ENCODE measurements around the gene RNF207.

Gene RNF207

DNA sequence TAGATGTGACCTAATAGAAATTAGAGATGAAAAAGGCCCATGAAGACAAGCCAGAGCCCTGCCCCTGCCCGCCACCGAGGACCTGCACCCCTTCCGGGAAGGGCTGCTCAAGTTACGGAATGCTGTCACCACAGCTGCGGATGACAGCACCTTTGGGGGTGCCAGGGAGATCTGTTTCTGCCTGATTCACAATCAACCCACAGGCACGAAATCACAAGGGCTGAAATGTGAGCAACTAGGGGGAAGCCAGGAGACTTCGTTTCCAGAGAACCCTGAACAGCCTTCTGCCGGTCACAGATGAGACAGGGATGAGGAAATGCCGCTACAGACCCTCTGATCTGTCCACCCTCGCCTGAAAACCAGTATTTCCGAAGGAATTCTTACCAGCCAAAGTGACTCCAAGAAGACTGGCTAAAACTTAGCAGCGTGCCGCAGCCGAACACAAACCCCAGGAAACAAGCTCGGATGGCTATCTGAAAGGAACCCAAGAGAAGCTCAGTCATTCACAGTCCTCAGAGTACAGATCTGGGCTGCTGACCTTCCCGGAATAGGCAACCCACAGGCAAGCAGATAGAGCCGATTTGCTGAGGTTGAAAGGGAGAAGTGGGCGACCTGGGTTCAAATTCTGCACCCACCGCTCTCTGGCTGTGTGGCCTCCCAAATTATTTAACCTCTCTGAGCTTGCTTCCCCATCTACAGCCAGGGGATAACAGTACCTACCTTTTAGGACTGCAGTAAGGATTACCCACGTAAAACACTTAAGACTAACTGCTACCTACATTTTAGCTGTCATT lies 28.8 kb downstream of the RNF207 start:
- no peak for DNase-seq (ENCODE audit: low spot score)

DNA sequence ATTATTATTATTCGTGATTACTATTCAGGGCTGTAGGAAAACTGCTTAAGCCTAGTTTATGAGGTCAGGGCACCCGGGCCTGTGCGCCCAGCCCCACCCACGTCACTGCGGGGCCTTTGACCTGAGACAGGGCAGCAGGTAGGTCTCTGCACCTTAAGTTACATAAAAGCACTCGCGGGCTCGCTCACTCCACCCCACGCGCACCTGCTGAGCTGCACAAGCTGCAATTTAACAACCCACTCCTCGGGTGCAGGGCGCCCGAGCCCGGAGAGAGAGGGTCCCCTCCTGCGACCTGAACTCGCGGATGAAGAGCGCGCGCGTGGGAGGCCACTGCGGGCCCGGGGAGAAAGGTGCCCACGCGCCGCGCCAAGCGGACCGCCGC lies 29.4 kb downstream of the RNF207 start:
- no peak for DNase-seq (ENCODE audit: low spot score)

- DNase-seq (ENCODE audit: low spot score), result no peak
Measured at GRCh38 chr1:6237093-6237492, 31.2 kb downstream of the RNF207 start.

- no peak for DNase-seq (ENCODE audit: low spot score)
Measured at GRCh38 chr1:6239213-6239752, 33.4 kb downstream of the RNF207 start.

DNA sequence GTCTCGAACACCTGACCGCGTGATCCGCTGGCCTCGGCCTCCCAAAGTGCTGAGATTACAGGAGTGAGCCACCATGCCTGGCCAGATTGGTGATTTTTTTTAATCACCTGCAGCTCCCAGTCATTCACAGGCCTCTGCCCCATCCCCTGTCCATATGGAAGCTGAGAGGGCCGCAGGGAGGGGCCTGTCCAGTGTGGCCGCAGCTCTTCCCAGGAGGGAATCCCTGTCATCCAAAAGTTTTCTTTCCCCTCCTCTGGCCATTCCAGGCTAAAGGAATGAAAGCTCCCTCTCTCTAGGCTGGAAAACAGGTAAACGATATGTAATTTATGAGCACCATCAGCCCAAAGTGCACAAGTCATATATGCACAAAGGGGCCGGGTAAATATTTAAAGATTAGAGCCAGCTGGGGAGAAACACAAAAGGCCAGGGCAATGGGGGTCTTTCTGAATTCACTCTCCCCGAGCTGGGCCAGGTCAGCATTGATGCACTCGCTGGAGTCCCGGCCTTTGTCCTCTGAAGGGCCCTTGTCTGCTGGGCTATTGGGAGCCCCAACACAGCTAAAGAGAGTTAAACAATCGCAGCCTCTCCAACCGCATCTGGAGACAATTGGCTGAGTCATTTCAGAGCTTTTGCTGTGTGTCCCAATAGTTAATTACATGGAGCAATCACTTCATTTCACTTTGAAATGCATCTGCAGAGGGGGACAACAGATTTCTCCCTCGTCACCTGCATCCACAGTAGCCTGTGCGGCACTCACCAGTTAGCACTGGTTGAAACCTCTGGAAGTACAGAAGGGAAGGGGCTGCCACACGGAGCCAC lies 34.2 kb downstream of the RNF207 start:
- DNase-seq (ENCODE audit: low spot score), result no peak

DNA sequence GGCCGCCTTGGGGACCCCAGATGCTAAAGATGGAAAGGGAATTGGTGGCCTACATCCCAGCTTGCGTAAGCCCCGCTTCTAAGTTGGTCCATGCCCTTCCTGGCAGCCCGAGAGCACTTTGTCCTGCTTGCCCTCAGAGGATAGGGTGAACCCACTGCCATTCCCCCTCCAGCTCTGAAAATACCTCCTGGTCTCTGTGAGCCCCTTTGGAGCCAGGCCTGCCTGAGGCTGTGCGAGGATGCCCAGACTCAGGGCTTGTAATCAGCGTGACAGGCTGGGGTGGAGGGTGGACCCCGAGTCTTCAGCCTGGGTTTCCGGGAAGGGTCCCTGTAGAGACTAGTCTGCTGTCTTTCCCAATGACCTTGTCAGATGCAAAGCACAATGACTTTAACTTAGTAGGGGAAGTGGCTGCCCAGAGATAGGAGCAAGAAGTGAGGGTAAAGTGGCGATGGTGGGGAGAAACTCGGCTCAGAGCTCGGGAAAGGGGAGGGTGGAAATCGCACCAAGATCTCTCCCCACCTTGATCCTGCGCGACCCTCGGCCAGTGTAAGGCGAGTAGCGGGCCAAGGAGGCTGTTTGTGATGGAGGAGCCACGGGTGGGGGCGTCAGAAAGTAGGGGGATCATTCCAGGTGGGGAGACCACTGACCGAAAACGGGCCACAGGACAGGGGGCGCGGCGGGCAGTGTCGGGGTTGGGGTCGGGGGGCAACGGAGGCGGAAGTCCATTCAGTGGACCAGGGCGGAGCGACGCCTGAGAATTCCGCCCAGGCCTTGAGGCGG lies 35.4 kb downstream of the RNF207 start:
- no peak for DNase-seq (ENCODE audit: low spot score)

DNA sequence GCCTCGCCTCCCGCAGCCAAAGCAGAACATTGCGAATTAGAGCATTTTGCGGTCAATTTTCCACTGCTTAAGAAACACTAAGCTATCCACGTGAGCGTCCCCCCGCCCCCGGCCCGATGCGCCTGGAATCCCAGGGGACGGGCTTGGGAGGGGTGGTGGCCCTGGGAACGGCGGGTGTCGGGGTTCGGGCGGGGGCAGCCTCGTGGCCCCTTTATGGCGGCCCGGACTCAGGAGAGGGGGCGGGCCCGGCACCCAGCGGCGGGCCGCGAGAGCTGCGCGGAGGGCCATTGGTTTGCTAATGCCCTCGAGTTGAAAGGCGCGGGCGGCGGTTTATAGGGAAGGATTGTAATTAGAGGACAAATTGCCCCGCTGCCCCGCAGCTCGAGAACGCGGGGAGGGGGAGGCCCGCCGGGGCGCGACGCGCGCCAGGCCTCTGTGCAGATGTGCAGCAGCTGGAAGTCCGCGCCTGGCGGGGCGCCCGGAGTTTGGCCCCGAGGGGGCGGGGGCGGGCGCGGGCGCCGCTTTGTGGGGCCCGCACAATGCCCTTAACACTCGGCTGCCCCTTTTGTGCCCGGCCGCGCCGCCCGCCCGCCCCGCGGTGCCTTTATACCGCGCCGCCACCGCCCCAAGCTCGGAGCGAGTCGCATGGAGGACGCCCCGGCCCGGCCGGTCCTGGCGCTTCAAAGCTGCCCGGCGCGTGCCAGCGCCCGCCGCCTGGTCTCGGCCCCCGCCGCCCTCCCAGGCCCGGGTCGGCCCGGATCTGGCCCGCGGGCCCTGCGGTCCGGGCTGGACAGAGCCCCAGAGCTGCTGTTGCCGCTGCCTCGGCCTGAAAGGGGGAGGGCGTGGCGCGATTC lies 36.2 kb downstream of the RNF207 start:
- no peak for DNase-seq (ENCODE audit: low spot score)

- DNase-seq (ENCODE audit: low spot score), result no peak
Measured at GRCh38 chr1:6243053-6243834, 37.3 kb downstream of the RNF207 start.

DNA sequence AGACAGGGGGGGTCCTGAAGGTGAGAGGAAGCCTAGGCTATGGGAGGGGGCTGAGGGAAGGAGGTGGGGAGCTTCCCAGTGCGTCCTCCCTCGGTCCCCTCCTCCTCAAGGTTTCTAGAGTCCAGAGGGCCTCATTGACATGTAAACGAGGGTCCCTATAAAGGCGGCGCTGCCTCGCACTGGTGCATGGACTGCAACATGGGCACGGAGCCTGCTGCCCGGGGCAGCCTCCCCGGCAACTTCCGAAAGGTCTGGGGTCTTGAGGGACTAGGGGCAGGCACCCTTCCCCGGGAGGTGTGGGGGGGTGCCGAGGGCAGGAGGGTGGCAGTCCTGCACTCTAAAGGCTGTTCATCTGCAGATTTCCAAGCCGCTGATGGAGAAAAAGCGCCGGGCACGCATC lies 38.1 kb downstream of the RNF207 start, which contains the start of gene HES3:
HES3 (plus strand) TSS at position 187 of the 400 bp plus-strand sequence; CDS start at position 374, 187 bp downstream.
- DNase-seq (ENCODE audit: low spot score), result no peak

DNA sequence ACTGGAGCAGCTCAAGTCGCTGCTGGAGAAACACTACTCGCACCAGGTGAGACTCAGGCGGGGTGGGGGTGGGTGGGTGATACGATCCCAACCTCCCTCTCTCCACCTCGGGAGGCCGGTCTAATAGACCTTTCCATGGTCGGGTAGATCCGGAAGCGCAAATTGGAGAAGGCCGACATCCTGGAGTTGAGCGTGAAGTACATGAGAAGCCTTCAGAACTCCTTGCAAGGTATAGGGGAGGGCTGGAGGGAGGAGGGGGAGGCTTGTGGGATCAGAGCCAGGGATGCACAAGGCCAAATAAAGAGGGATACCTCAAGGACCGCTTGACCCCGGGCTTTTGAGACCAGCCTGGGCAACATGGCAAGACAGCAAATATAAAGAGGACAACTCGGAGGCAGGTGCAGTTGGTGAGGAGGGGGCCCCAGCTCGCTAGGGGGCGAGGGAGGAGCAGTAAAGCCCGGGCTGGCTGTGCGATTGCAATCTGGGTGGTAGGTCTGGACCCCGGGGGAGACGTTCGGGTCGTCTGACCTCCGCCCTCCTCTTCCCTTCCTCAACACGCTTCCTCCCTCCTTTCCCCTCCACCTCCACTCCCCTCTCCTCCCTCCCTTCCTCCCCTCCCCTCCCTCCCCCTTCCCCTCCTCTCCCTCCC lies 38.6 kb downstream of the RNF207 start:
- no peak for DNase-seq (ENCODE audit: low spot score)

GRCh38 chr1:6245086-6245868 lies 39.4 kb downstream of the RNF207 start:
- peak; percentile 81 for DNase-seq (ENCODE audit: low spot score)

GRCh38 chr1:6245869-6246496 lies 40.1 kb downstream of the RNF207 start:
- DNase-seq (ENCODE audit: low spot score), result peak; percentile 27

- peak; percentile 73 for DNase-seq (ENCODE audit: low spot score)
Measured at GRCh38 chr1:6246497-6247467, 40.9 kb downstream of the RNF207 start.

DNA sequence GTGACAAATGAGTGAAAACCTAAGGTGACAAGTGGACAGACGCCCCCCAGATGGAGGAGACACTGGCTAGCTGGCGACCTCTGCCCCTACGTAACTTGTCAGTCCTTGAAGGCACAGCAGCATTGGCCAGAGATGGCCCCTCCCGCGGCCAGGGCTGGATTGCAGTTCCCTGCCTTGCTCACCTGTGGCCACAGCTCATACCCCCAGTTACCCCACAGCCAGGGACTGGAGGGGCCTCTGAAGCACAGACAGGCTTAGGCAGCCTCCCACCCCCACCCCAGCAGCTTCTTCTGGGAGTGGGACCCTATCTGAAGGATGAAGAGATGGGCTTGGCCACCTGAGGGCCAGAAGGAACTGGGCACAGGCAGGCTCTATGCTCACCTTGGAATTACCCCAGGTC lies 41.7 kb downstream of the RNF207 start:
- DNase-seq (ENCODE audit: low spot score), result no peak

DNA sequence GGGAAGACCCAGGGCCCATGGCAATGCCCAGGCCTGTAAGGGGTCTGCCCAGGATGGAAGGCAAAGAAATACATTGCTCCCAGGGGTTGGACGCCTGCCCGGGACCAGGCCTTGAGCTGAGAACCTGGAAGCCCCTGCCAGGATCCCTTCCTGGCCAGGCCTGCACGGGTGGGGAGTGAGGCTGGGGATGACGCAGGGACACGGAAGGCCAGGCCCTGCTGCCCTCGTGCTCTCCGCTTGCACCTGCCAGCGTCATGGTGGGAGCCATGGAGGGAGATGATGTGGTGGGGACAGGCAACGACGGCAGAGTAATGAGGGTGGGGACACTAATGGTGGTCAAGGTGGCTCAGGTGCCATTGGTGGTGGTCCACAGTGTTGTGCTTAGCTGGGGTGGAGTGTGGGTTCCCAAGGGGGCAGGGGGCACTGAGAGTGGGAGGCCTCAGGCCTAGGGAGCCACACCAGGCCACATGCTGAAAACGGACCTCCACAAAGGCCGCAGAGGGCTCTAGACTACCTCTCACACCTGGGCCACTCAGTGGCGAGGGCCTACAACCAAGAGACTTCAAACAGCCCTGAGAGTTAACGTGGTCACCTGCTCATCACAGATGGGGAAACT lies 42.4 kb downstream of the RNF207 start:
- DNase-seq (ENCODE audit: low spot score), result no peak

DNA sequence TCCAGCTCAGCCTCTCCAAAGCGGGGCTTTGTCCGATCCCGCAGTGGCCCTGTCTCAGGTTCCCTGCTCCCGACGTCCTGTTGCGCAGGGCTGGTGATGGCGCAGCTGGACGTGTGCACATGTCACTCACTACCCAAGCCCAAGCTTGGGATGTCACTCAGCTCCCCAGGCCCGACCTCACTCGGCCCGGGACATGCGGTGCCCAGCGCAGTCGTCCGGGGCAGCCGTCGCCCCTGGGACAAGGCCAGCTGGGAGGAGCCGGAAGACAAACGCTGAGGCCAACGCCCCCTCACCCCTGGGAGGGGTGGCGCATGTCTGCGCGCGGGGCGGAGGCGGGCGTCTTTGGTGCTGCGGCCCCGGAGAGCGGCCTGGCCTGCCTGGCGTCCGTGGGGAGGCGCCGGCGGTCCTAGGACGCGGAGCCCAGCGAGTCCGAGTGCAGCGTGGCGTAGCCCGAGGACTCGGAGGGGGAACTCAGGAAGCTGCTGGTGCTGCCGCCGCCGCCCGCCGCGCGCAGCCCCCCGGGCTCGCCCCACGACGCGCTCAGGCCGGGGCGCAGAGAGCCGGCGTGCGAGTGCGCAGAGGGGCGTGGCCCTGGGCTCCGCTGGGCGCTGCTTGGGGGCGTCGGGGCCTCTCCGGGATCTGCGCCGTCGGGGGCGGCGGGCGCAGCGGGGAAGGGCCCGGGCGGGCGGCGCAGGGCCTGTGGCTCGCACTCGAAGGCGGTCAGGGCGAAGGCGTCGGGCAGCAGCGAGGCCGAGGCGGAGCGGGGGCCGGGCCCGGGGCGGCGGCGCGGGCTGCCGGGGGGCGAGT lies 43.2 kb downstream of the RNF207 start:
- no peak for DNase-seq (ENCODE audit: low spot score)
